OCI-LY1 (cell line): Measurements from ENCODE around the gene TTC27.
"Not testable (repeated sequence)": the region's sequence is repeated elsewhere in the genome, so short reads cannot be mapped to it uniquely, and the experiment has no call there.

Experiments used
- H2AFZ ChIP-seq: fragments of 200-600 bp; sonication (generic), shearing (Covaris generic); 2 replicates; pipeline ENCODE4 v1.6.0; 2014; ENCODE audit warnings: antibody characterized with exemption, mild to moderate bottlenecking, low read length
- H3F3A ChIP-seq: fragments of 200-600 bp; sonication (generic), shearing (Covaris generic); 2 replicates; pipeline ENCODE4 v1.6.0; 2014; ENCODE audit warnings: mild to moderate bottlenecking, antibody characterized with exemption, low read length, moderate library complexity; ENCODE audit not compliant: insufficient read depth
- H3K27ac ChIP-seq: fragments of 200-600 bp; sonication (generic); 2 replicates; pipeline ENCODE4 v1.5.1; 2014; ENCODE audit warnings: low read length, mixed run types, mild to moderate bottlenecking, low read depth; ENCODE audit not compliant: poor library complexity, severe bottlenecking
- H3K27me3 ChIP-seq: fragments of 200-600 bp; sonication (generic); 2 replicates; pipeline ENCODE4 v1.6.0; 2014; ENCODE audit warnings: antibody characterized with exemption, mild to moderate bottlenecking, low read length, moderate library complexity; ENCODE audit not compliant: insufficient read depth
- H3K36me3 ChIP-seq: fragments of 200-600 bp; sonication (generic); 2 replicates; pipeline ENCODE4 v1.6.1; 2014; ENCODE audit warnings: mild to moderate bottlenecking, antibody characterized with exemption, low read length, moderate library complexity, mixed read lengths; ENCODE audit not compliant: insufficient read depth
- H3K4me1 ChIP-seq: fragments of 200-600 bp; sonication (generic); 2 replicates; pipeline ENCODE4 v1.5.1; 2014; ENCODE audit warnings: mild to moderate bottlenecking, low read length, moderate library complexity; ENCODE audit not compliant: insufficient read depth, severe bottlenecking
- H3K4me2 ChIP-seq: fragments of 200-600 bp; sonication (generic), shearing (Covaris generic); 2 replicates; pipeline ENCODE4 v1.6.1; 2014; ENCODE audit warnings: low read length
- H3K4me3 ChIP-seq: fragments of 200-600 bp; sonication (generic); 2 replicates; pipeline ENCODE4 v1.5.1; 2014; ENCODE audit warnings: low read length, low read depth, mild to moderate bottlenecking, mixed read lengths; ENCODE audit not compliant: poor library complexity, severe bottlenecking
- H3K79me2 ChIP-seq: fragments of 200-600 bp; shearing (Covaris generic); 2 replicates; pipeline ENCODE4 v1.6.1; 2016; ENCODE audit warnings: mixed run types, low read length, mixed read lengths; ENCODE audit not compliant: insufficient read depth
- H3K9ac ChIP-seq: fragments of 200-600 bp; sonication (generic), shearing (Covaris generic); 2 replicates; pipeline ENCODE4 v1.6.1; 2014; ENCODE audit warnings: mild to moderate bottlenecking, low read length, mixed read lengths
- H3K9me2 ChIP-seq: fragments of 200-600 bp; sonication (generic), shearing (Covaris generic); 2 replicates; pipeline ENCODE4 v1.6.1; 2014; ENCODE audit warnings: low read depth, mild to moderate bottlenecking, low read length, mixed read lengths
- H3K9me3 ChIP-seq: fragments of 200-600 bp; shearing (Covaris generic); 2 replicates; pipeline ENCODE4 v1.6.1; 2014; ENCODE audit warnings: low read length, mixed read lengths
- H4K20me1 ChIP-seq: fragments of 200-600 bp; sonication (generic), shearing (Covaris generic); 2 replicates; pipeline ENCODE4 v1.6.0; 2016; ENCODE audit warnings: mild to moderate bottlenecking, low read length; ENCODE audit not compliant: insufficient read depth
- CTCF ChIP-seq: fragments of 200-600 bp; sonication (generic), shearing (Covaris generic); IDR thresholded peaks from 2 replicates; pipeline ENCODE4 v1.5.1; 2017; ENCODE audit warnings: mild to moderate bottlenecking, antibody characterized with exemption, low read length, moderate library complexity, mixed read lengths
- EZH2 ChIP-seq: fragments of 200-600 bp; sonication (generic), shearing (Covaris generic); IDR thresholded peaks from 2 replicates; pipeline ENCODE4 v1.8.0; 2017; ENCODE audit warnings: borderline replicate concordance, mixed run types, mild to moderate bottlenecking, antibody characterized with exemption, low read length, moderate library complexity, mixed read lengths

The TTC27 gene

GRCh38 chr2:32750880-32751279 lies 123.0 kb downstream of the TTC27 start:
- Histone ChIP-seq H3K27ac (no peak overlapping the region), H3K9ac (no peak overlapping the region), H3K27me3 (no peaks in the 10 kb centered on the region), H3K9me2 (no peaks in the 10 kb centered on the region), H3F3A (0 out of 2 replicates have a peak, but pooled peaks cover 4% of the 10 kb centered on the region), H3K9me3 (0 out of 2 replicates have a peak, but pooled peaks cover 3% of the 10 kb centered on the region), H3K4me3 (no peak overlapping the region), H4K20me1 (no peaks in the 10 kb centered on the region), H3K4me1 (no peaks in the 10 kb centered on the region), H3K4me2 (no peak overlapping the region), H3K79me2 (no peaks in the 10 kb centered on the region), H3K36me3 (peaks cover 34% of the 10 kb centered on the region), H2AFZ (no peak overlapping the region)
- TF ChIP-seq EZH2 (no peak), CTCF (no peak)

GRCh38 chr2:32752205-32752604 lies 124.4 kb downstream of the TTC27 start:
- H3K27ac ChIP-seq = no peak overlapping the region
- 0 out of 2 replicates have a peak, but pooled peaks cover 3% of the 10 kb centered on the region for H3K9me3 ChIP-seq

GRCh38 chr2:32752952-32753351 lies 125.1 kb downstream of the TTC27 start:
- H3K9me3 ChIP-seq = 0 out of 2 replicates have a peak, but pooled peaks cover 3% of the 10 kb centered on the region
- H2AFZ ChIP-seq = no peak overlapping the region
- no peak overlapping the region for H3K9ac ChIP-seq
- no peak overlapping the region for H3K4me2 ChIP-seq
- no peaks in the 10 kb centered on the region for H3K9me2 ChIP-seq
- no peaks in the 10 kb centered on the region for H4K20me1 ChIP-seq
- H3K4me3 ChIP-seq = no peak overlapping the region
- H3K27me3 ChIP-seq = no peaks in the 10 kb centered on the region
- no peaks in the 10 kb centered on the region for H3K4me1 ChIP-seq
- H3K27ac ChIP-seq = no peak overlapping the region
- TF ChIP-seq EZH2 = no peak
- no peak for TF ChIP-seq CTCF
- H3K79me2 ChIP-seq = no peaks in the 10 kb centered on the region
- H3K36me3 ChIP-seq = peaks cover 35% of the 10 kb centered on the region
- no peaks in the 10 kb centered on the region for H3F3A ChIP-seq

More at GRCh38 chr2:32752205-32752604, 124.4 kb downstream of the TTC27 start:
- Histone ChIP-seq H3K9ac (no peak overlapping the region), H3K4me3 (no peak overlapping the region), H3F3A (no peaks in the 10 kb centered on the region), H3K36me3 (peaks cover 35% of the 10 kb centered on the region), H3K79me2 (no peaks in the 10 kb centered on the region), H3K27me3 (no peaks in the 10 kb centered on the region), H3K4me2 (no peak overlapping the region), H2AFZ (no peak overlapping the region), H3K4me1 (no peaks in the 10 kb centered on the region), H3K9me2 (no peaks in the 10 kb centered on the region), H4K20me1 (no peaks in the 10 kb centered on the region)
- no peak for TF ChIP-seq EZH2

GRCh38 chr2:32754676-32755075 lies 126.8 kb downstream of the TTC27 start:
- not testable (repeated sequence) for H3K9me3 ChIP-seq, H3K27me3 ChIP-seq, H3K4me1 ChIP-seq, H3K79me2 ChIP-seq, H3K27ac ChIP-seq, H4K20me1 ChIP-seq, H3K4me2 ChIP-seq, H3K4me3 ChIP-seq, H3K9me2 ChIP-seq, H3F3A ChIP-seq, H2AFZ ChIP-seq, H3K9ac ChIP-seq
- peaks cover 37% of the 10 kb centered on the region for H3K36me3 ChIP-seq
